Measurements from ENCODE around the gene TAMALIN. TPM values are rescaled to one million over a fixed set of nuclear protein-coding genes. Genes with fewer than 3 reads are reported as not detected.

The TAMALIN gene
- total RNA-seq, 1 experiment from 2014 or later: not detected

GRCh38 chr12:51960488-51960887, 46.3 kb upstream of the TAMALIN start:
- Mint-ChIP-seq H3K27me3 (ENCODE audit: insufficient read depth, unreplicated experiment) (no peaks in the 10 kb centered on the region), H3K36me3 (ENCODE audit: insufficient read depth, unreplicated experiment) (peaks cover 16% of the 10 kb centered on the region), H3K4me1 (ENCODE audit: insufficient read depth, unreplicated experiment) (peaks cover 27% of the 10 kb centered on the region), H3K4me3 (ENCODE audit: unreplicated experiment) (no peak overlapping the region), H3K27ac (ENCODE audit: low read depth, unreplicated experiment) (no peak overlapping the region), H3K9me3 (ENCODE audit: unreplicated experiment) (no peaks in the 10 kb centered on the region)
- no peak for DNase-seq (ENCODE audit: unreplicated experiment)
- POLR2A ChIA-PET: interaction anchor here (4.5 kb wide), 1 partner anchor 11 kb away, joined by 33 read pairs; no protein-coding TSS in a partner anchor
- TF ChIP-seq, protein P1, sequence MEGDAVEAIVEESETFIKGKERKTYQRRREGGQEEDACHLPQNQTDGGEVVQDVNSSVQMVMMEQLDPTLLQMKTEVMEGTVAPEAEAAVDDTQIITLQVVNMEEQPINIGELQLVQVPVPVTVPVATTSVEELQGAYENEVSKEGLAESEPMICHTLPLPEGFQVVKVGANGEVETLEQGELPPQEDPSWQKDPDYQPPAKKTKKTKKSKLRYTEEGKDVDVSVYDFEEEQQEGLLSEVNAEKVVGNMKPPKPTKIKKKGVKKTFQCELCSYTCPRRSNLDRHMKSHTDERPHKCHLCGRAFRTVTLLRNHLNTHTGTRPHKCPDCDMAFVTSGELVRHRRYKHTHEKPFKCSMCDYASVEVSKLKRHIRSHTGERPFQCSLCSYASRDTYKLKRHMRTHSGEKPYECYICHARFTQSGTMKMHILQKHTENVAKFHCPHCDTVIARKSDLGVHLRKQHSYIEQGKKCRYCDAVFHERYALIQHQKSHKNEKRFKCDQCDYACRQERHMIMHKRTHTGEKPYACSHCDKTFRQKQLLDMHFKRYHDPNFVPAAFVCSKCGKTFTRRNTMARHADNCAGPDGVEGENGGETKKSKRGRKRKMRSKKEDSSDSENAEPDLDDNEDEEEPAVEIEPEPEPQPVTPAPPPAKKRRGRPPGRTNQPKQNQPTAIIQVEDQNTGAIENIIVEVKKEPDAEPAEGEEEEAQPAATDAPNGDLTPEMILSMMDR (IDR thresholded peaks at IDR 0.05; ENCODE audit: unreplicated experiment): no peak
- no TSS peak for BruUV-seq (replicated peaks)
- intact Hi-C loops (cut with micrococcal nuclease): no loop called here
- CTCF ChIA-PET: interaction anchor here (0.7 to 1.0 kb wide), 4 partner anchors 10 to 252 kb away, joined by 3 to 4 read pairs (median 3); no protein-coding TSS in a partner anchor

- Mint-ChIP-seq H3K27me3 (ENCODE audit: insufficient read depth, unreplicated experiment) (no peaks in the 10 kb centered on the region), H3K9me3 (ENCODE audit: unreplicated experiment) (no peaks in the 10 kb centered on the region), H3K36me3 (ENCODE audit: insufficient read depth, unreplicated experiment) (peaks cover 16% of the 10 kb centered on the region), H3K4me3 (ENCODE audit: unreplicated experiment) (no peak overlapping the region), H3K27ac (ENCODE audit: low read depth, unreplicated experiment) (no peak overlapping the region), H3K4me1 (ENCODE audit: insufficient read depth, unreplicated experiment) (peaks cover 23% of the 10 kb centered on the region)
- ChIA-PET POLR2A (interaction anchor here (4.5 kb wide), 1 partner anchor 11 kb away, joined by 33 read pairs; no protein-coding TSS in a partner anchor), CTCF (interaction anchor here (0.9 to 1.0 kb wide), 2 partner anchors 9 to 10 kb away, joined by 3 to 4 read pairs; no protein-coding TSS in a partner anchor)
- no peak for DNase-seq (ENCODE audit: unreplicated experiment)
- TF ChIP-seq, protein P1 (IDR thresholded peaks at IDR 0.05; ENCODE audit: unreplicated experiment): no peak
- intact Hi-C loops (cut with micrococcal nuclease): no loop called here
- no TSS peak for BruUV-seq (replicated peaks)
These were observed 45.9 kb upstream of the TAMALIN start for GRCh38 chr12:51960890-51961289.

DNA sequence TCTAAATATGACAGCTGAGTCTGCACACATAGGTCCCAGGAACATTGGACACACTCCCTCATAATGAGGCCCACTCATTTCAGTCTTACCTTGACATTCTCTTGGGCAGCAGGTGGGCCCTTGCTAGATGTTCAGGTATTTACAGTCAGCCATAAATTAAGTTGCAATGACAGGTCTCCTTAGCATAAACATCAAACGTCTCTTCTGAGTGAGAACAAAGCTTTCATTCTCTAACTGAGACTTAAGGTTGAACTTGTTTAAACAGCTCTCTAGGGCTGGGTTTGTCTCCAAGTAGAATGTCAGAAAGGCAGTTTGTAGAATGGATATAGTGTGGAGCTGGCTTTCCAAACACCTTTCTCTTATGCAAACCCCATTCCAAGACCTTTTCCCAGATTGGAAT, 44.9 kb upstream of the TAMALIN start:
- Mint-ChIP-seq H3K27me3 (ENCODE audit: insufficient read depth, unreplicated experiment) (no peaks in the 10 kb centered on the region), H3K9me3 (ENCODE audit: unreplicated experiment) (no peaks in the 10 kb centered on the region), H3K36me3 (ENCODE audit: insufficient read depth, unreplicated experiment) (peaks cover 16% of the 10 kb centered on the region), H3K4me3 (ENCODE audit: unreplicated experiment) (no peak overlapping the region), H3K4me1 (ENCODE audit: insufficient read depth, unreplicated experiment) (peaks cover 23% of the 10 kb centered on the region), H3K27ac (ENCODE audit: low read depth, unreplicated experiment) (no peak overlapping the region)
- ChIA-PET CTCF (interaction anchor here (0.8 to 1.5 kb wide), 6 partner anchors 9 to 137 kb away, joined by 3 to 9 read pairs (median 4); no protein-coding TSS in a partner anchor), POLR2A (interaction anchor here (0.7 to 4.5 kb wide), 6 partner anchors 8 to 109 kb away, joined by 3 to 33 read pairs (median 4); partner anchors contain the start of gene ACVR1B)
- DNase-seq (ENCODE audit: unreplicated experiment): no peak
- no TSS peak for BruUV-seq (replicated peaks)
- TF ChIP-seq, protein P1 (IDR thresholded peaks at IDR 0.05; ENCODE audit: unreplicated experiment): no peak
- intact Hi-C loops (cut with micrococcal nuclease): no loop called here

GRCh38 chr12:51962737-51963136, 44.0 kb upstream of the TAMALIN start:
- Mint-ChIP-seq H3K27ac (ENCODE audit: low read depth, unreplicated experiment) (no peak overlapping the region), H3K36me3 (ENCODE audit: insufficient read depth, unreplicated experiment) (peaks cover 16% of the 10 kb centered on the region), H3K4me3 (ENCODE audit: unreplicated experiment) (no peak overlapping the region), H3K27me3 (ENCODE audit: insufficient read depth, unreplicated experiment) (no peaks in the 10 kb centered on the region), H3K4me1 (ENCODE audit: insufficient read depth, unreplicated experiment) (peaks cover 23% of the 10 kb centered on the region), H3K9me3 (ENCODE audit: unreplicated experiment) (no peaks in the 10 kb centered on the region)
- CTCF ChIA-PET: interaction anchor here (0.6 to 1.5 kb wide), 7 partner anchors 8 to 157 kb away, joined by 3 to 9 read pairs (median 5); no protein-coding TSS in a partner anchor
- no TSS peak for BruUV-seq (replicated peaks)
- intact Hi-C loops (cut with micrococcal nuclease): no loop called here
- no peak for DNase-seq (ENCODE audit: unreplicated experiment)
- POLR2A ChIA-PET: interaction anchor here (1.4 to 4.5 kb wide), 2 partner anchors 9 kb away, joined by 5 to 33 read pairs; no protein-coding TSS in a partner anchor
- TF ChIP-seq, protein P1 (IDR thresholded peaks at IDR 0.05; ENCODE audit: unreplicated experiment): no peak

Data from MCF 10A (cell line).